Measurements from ENCODE around the gene TMEM255B. TPM values are rescaled to one million over a fixed set of nuclear protein-coding genes. Genes with fewer than 3 reads are reported as not detected.
"Not testable (repeated sequence)": the region's sequence is repeated elsewhere in the genome, so short reads cannot be mapped to it uniquely, and the experiment has no call there.

Gene TMEM255B
- total RNA-seq, 2 donors from 2014 or later = 3.0 to 4.2 TPM

DNA sequence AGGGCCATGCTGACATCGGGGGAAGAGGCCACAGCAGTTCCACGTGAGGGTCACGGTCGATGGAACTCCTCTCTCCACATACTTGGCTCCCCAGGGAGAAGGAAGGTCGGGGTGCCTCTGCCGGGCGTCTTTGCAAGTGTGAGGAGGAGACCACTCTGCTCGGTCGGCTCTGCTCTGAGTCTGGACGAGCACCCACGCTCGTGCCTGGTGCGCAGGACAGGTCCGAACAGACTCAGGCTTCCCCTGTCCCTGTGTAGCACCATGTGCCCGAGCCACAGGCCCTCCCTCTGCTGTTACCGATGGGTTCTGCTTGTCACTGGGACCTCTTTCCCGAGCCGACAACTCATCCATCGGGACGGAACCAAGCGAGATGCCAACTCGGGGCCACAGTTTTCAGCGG is 35.1 kb downstream of the TMEM255B start:
- Histone ChIP-seq H3K9ac (ENCODE audit: low read depth in 2 of 2, low read length in 2 of 2) (no peak overlapping the region), H3K4me3 (no peak overlapping the region), H3K9me3 (no peaks in the 10 kb centered on the region), H3K36me3 (no peaks in the 10 kb centered on the region), H3K4me1 (no peaks in the 10 kb centered on the region), H3K27me3 (no peaks in the 10 kb centered on the region), H3K27ac (no peak overlapping the region)
- no peak for DNase-seq
- TF ChIP-seq, protein P1, sequence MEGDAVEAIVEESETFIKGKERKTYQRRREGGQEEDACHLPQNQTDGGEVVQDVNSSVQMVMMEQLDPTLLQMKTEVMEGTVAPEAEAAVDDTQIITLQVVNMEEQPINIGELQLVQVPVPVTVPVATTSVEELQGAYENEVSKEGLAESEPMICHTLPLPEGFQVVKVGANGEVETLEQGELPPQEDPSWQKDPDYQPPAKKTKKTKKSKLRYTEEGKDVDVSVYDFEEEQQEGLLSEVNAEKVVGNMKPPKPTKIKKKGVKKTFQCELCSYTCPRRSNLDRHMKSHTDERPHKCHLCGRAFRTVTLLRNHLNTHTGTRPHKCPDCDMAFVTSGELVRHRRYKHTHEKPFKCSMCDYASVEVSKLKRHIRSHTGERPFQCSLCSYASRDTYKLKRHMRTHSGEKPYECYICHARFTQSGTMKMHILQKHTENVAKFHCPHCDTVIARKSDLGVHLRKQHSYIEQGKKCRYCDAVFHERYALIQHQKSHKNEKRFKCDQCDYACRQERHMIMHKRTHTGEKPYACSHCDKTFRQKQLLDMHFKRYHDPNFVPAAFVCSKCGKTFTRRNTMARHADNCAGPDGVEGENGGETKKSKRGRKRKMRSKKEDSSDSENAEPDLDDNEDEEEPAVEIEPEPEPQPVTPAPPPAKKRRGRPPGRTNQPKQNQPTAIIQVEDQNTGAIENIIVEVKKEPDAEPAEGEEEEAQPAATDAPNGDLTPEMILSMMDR (IDR thresholded peaks at IDR 0.05) = no peak
- intact Hi-C loops (cut with DNase I) = no loop called here

DNA sequence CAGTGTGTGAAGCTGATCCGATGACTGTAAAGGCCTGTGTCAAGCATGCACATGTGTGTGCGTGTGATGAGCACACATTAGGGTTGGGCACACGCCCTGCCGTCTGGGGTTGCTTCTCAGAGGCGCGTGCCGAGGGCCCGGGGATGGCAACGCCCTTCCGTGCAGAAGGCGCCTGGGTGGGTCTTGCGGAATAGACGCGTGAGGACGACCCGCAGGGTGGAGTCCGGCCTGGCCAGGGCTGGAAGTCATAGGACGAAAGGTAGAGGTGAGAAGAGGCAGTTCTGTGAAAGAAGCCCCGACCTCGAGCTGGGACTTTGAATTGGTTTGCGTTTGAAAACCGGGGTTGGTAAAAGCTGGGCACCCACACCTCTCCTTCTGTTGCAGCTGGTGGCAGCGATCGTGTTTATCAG is 35.7 kb downstream of the TMEM255B start:
- H3K9ac ChIP-seq (ENCODE audit: low read depth in 2 of 2, low read length in 2 of 2) = no peak overlapping the region
- no peaks in the 10 kb centered on the region for H3K9me3 ChIP-seq
- no peaks in the 10 kb centered on the region for H3K36me3 ChIP-seq
- no peak overlapping the region for H3K4me3 ChIP-seq
- no peak for DNase-seq
- intact Hi-C loops (cut with DNase I) = no loop called here
- TF ChIP-seq, protein P1 (IDR thresholded peaks at IDR 0.05) = no peak
- H3K4me1 ChIP-seq = no peaks in the 10 kb centered on the region
- no peaks in the 10 kb centered on the region for H3K27me3 ChIP-seq
- H3K27ac ChIP-seq = no peak overlapping the region

DNA sequence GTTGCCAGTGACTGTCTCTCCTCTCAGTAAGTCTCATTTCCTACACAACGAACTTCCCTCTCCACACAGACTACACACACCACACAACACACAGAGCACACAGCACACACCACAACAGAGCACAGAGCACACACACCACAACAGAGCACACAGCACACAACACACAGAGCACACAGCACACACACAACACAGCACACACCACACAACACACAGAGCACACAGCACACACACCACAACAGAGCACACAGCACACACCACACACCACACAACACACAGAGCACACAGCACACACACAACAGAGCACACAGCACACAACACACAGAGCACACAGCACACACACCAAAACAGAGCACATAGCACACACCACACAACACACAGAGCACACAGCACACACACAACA is 36.3 kb downstream of the TMEM255B start:
- H3K4me3 ChIP-seq; H3K27ac ChIP-seq; H3K9ac ChIP-seq (ENCODE audit: low read depth in 2 of 2, low read length in 2 of 2); H3K36me3 ChIP-seq; intact Hi-C loops (cut with DNase I); DNase-seq; H3K9me3 ChIP-seq; H3K27me3 ChIP-seq; H3K4me1 ChIP-seq: not testable (repeated sequence)

DNA sequence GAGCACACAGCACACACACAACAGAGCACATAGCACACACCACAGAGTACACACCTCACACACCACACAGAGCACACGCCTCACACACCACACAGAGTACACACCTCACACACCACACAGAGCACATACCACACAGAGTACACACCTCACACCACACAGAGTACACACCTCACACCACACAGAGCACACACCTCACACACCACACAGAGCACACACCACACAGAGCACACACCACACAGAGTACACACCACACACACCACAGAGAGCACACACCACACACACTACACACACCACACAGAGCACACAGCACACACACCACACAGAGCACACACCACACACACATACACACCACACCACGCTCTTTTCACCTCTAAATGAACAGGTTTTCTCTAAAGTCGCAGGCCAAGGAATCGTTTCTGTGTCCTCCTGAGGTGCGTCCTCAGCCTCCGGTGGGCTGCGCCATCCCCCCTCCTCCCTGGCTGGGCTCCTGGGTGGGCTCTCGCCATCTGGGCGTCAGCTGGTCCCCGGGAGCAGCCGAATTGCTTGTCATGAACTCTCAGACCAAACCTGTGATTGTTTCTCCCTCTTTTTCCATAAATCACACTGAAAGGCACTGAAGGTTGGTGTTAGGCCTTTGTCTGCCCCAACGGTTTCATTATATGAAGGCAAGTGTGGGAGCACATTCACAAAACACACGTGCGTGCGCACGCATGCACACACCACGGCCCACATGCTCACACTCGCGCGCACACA is 37.4 kb downstream of the TMEM255B start:
- H3K27me3 ChIP-seq = no peaks in the 10 kb centered on the region
- no peaks in the 10 kb centered on the region for H3K36me3 ChIP-seq
- H3K4me1 ChIP-seq = no peaks in the 10 kb centered on the region
- no peak overlapping the region for H3K4me3 ChIP-seq
- TF ChIP-seq, protein P1 (IDR thresholded peaks at IDR 0.05) = no peak
- no peak for DNase-seq
- H3K27ac ChIP-seq = no peak overlapping the region
- no peak overlapping the region for H3K9ac ChIP-seq (ENCODE audit: low read depth in 2 of 2, low read length in 2 of 2)
- no peaks in the 10 kb centered on the region for H3K9me3 ChIP-seq
- intact Hi-C loops (cut with DNase I) = no loop called here

DNA sequence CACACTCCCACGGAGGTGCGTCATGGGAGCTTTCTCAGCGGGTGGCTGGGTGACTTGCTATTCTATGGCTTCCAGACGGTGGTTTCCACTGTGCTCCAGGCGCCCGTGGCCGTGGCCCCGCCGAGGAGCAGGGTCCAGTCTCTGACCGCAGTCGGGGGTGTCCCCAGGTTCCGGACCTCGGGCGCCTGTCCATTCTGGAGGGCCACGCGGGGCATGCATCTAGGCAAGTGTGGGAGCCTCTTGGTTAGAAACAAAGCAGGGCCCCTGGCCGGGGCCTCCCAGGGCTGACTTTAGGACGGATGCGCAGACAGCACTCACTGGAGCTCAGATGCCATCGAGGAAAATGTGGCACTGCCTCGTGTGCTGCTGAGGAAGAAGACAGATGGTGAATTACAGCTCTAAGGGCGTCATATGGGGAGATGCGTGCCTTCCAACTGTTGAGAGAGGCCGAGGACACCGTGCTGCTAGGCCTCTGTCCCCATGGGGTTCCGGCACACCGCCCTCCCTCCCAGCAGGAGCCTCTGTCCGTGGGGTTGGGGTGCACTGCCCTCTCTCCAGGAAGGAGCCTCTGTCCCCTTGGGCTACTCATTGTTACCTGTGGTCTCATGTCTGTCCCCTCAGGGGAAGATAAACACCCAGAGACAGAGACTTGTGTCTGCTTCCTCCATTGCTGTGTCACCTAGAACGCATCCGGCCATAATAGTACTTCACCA is 38.1 kb downstream of the TMEM255B start:
- no peak overlapping the region for H3K9ac ChIP-seq (ENCODE audit: low read depth in 2 of 2, low read length in 2 of 2)
- H3K4me1 ChIP-seq = no peaks in the 10 kb centered on the region
- DNase-seq = no peak
- intact Hi-C loops (cut with DNase I) = no loop called here
- TF ChIP-seq, protein P1 (IDR thresholded peaks at IDR 0.05) = no peak
- H3K27me3 ChIP-seq = no peaks in the 10 kb centered on the region
- no peaks in the 10 kb centered on the region for H3K9me3 ChIP-seq
- no peaks in the 10 kb centered on the region for H3K36me3 ChIP-seq
- H3K27ac ChIP-seq = no peak overlapping the region
- H3K4me3 ChIP-seq = no peak overlapping the region
